RCC 7860 (cell line): ENCODE data around the gene KRTAP21-1.
A peak's percentile ranks its signal among the peaks of the same experiment; 100 is the strongest.
"Not testable (repeated sequence)": the region's sequence is repeated elsewhere in the genome, so short reads cannot be mapped to it uniquely, and the experiment has no call there.

Experiments
- DNase-seq: peaks from one replicate; pipeline ENCODE4 v3.0.0-alpha.2; 2015; ENCODE audit warnings: low spot score
- FAIRE-seq: peaks from 2 replicates; lab custom pipeline; 2012; peaks lifted over from hg19 to GRCh38; lab: Jason Lieb, UNC

Gene KRTAP21-1

DNA sequence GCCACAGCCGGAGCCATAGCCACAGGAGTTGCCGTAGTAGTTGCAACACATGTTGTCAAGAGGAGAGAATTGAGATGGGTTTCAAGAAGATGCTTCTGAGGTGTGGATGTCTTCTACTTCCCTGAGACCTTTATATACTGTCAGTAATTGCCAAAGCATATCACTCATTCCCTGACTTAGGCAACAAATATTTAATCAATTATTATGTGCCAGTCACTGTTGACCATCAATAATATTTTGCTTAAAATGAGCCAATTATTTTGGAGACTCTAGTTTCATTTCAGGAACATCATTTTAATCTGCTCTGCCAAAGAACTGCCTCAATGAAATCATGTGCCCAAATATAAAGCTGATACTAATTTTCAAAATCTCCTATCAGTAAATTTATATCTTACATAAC, at the start of gene KRTAP21-1:
KRTAP21-1 (minus strand) TSS at position 101 of the 400 bp plus-strand sequence; CDS start at position 51, 50 bp downstream.
- not testable (repeated sequence) for DNase-seq, FAIRE-seq

DNA sequence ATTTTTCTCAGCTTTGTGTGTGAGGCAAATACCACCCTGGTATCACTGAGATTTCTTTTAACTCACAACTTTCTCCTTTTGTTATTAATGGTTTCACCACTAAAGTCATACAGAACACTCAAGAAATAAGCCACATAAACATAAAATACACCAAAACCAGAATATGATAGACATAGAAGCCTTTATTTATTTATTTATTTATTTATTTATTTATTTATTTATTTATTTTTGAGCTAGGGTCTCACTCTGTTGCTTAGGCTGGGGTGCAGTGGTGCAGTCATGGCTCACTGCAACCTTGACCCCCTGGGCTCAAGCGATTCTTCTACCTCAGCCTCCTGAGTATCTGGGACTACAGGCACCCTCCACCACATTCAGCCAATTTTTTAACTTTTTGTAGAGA, 45.4 kb upstream of the KRTAP21-1 start:
- FAIRE-seq (no peak), DNase-seq (no peak)

DNA sequence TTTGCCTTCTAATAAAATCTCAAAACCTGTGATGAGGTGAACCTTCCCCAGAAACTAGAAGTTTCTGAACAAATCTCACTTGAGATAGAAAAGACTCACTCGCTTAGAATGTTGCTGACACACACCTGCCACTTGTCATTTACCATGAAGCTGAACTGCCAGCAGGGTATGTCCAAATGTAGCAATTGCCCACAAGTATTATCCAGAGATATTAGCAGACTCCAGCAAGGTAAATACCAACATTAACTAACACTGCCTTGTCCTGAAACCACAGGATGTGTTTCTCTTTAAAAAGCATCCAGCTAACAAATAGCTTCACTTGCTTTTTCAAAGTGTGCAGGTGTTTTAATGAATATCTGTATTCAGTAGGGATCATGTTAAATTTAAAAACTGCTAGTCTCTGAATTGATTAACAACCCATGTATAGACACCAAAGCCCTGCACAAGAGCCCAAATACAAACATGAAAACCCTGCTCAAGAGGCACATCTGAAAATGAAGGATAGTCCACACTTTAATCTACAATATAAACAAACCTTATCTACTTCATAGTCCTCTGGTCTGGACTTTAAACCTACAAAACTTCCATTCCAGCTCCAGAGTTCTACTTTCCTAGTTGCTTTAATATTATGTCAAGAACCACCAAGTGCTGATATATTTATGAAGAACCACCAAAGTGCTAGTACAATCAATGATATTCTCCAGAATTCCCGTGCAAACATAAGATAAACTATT, 38.5 kb upstream of the KRTAP21-1 start:
- no peak for DNase-seq
- FAIRE-seq, result no peak

DNA sequence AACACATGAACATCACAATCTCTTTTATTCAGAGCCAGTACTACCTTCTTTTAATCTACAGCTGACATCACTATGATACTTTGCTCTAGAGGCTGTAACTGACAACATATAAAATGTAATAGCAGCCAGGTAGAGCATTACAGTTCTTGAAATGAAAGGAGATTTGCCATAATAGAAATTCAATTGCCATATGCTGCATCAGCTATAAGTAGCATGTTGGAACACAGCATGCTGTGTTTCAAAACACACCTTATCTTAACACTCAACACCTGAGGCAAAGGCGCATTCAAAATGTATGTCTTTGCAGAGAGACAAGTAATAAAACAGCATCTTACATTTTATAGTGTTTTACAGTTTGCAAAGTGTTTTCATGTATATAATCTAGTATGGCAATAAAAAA, 24.0 kb upstream of the KRTAP21-1 start:
- DNase-seq (no peak), FAIRE-seq (no peak)

DNA sequence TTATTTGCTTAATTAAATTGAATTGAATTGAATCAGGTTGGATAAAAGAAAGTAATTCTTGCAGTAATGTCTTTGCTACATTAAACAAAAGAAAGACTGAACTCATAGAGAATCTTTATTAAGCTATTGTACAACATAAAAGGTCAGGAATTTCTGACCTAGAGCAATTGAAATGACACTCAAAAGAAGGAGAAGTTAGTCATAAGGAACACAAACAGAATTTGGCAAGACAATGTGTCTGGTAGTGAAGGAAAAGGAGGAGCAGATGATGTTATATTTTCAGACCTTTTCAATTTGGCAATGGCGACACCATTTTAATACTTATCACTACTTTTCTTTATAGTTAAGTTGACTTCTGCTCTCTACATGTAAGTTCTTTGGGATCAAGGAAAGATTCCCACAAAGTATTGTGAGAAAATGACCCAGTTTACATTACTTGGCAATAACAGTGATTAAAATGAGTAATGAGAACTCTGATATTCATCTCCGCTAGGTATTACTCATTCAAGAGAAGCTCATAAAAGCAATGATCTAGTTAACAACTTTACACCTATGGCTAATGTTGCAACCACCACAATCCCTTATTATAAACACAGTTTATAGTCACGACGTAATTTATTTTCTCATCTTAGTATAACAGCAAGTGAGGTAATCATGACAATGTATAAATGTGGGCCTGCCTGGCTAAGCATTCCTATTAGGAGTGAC, 14.7 kb upstream of the KRTAP21-1 start:
- DNase-seq, result no peak
- FAIRE-seq, result no peak

DNA sequence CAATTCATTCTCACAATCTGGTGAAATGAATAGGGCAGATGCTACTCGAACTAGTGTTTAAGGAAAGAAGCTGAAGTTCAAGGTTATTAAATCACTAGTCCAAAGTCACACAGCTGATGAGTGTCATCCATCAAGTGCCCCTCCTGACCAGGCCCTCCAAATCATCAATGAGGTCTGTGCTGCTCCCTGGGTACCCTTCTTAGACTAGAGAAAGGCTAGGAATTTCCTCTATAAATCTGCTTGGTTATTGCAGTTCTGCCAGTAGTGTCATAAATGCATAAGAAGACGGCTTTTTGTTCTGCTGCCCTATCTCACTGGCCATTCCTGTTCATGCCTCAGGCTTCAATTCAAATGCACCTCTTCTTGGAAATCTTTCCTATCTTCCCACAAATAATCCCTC, 5.5 kb upstream of the KRTAP21-1 start:
- no peak for FAIRE-seq
- DNase-seq, result no peak

DNA sequence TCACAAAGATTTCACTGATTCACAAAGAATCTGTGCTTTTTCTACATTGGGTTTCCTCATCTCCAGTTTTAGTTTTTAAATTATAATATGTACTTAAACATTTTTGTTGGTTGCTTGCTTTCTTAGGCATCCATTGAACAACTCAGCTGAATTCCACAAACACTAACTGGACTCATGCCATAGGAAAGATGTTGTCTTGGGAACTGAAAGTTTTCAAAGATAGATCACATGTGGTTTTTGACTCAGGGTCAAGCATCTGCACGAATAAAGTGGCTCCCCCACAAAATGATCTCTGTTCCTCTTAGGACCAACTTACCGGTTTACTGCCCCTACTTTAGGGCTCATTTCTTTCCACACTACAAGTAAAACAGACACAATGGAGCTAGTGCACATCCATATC, 3.1 kb upstream of the KRTAP21-1 start:
- FAIRE-seq (no peak), DNase-seq (no peak)

DNA sequence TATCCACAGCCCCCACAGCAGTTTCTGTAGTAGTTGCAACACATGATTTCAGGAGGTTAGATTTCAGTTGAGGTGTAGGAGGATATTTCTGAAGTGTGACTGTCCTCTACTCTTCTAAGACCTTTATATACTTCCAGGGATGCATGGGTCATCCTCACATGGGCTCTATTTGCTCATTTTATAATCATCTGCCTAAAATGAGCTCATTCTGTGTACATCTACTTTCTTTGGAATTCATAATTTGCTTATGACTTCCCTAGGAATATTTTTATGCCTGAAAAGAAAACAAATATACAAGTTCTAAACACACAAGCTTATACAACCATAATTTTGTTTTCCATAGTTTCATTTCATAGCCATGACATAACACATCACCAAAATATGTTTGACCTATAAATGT, 8.1 kb downstream of the KRTAP21-1 start, which contains the start of gene KRTAP21-2:
KRTAP21-2 (minus strand) TSS at position 101 of the 400 bp plus-strand sequence; CDS start at position 44, 57 bp downstream.
- no peak for DNase-seq
- FAIRE-seq, result no peak

DNA sequence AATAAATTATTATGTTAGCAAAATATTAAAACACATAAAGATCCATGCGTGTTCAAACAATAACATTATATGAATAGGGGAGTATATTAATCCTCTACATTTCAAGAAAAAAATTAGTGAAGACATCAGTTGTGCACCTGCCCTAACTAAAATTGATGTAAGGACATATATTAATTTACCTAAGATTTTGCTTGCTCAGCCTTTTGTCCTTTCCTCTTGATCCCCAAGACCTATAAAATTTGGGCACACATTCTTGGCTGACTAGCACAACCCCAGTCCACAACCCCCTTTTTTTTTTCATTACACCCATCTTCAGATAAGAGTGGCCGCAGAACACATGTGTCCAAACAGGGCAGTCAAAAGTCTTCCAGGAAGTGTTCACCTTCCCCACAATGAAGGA, 14.8 kb downstream of the KRTAP21-1 start:
- DNase-seq, result no peak
- FAIRE-seq, result no peak

DNA sequence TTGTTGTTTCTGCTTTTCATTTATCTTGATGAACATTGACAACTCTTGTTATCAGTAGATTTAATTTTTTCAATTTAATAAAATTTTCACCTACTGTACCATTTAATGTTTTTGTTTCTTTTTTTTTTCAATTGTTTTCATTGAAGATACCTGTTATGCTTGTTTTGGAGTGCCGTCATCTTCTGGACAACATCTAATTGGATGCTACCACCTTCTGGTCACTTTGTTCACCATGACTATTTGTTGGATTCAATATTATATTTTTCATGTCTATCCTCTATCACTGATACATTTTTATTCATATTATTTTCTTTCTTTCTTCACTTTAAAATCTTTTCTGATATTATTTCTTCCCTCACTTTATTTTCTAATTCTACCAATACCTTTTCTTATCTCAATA, 22.2 kb downstream of the KRTAP21-1 start:
- DNase-seq (no peak), FAIRE-seq (peak; percentile 7)

DNA sequence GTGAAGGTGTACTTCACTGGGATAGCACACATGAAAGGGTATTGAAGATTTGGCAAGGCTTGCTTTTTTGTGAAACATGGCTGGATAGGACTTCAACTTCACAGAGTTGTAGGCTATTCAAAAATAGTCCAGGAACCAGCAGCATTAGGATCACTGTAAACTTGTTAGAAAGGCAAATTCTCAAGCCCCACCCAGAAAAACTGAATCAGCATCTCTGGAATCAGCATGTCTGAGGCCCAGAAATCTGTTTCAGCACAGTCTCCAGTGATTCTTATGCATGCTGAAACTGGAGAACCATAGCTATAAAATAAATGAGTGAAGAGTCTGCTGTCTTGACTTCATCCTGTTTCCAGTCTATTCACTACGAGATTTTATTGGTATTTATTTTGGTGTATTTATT, 28.5 kb downstream of the KRTAP21-1 start:
- DNase-seq (no peak), FAIRE-seq (no peak)

DNA sequence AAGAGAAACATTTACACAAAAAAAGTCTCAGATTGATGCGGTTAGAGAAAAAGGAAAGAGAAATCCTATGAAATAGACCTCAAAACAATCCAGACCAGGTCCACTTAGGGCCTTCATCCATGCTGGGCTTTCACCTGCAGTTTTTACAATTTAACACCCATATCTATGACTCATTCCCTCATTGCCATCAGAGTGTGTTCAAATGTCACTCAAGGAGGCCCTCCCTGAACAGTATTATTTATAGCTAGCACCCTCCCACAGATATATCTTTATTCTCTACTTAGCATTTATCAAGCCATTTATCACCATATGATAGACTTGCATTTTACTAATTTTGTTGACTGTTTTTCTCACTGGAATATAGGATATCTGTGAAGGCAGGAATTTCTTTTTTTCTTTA, 35.8 kb downstream of the KRTAP21-1 start:
- no peak for DNase-seq
- peak; percentile 37 for FAIRE-seq

DNA sequence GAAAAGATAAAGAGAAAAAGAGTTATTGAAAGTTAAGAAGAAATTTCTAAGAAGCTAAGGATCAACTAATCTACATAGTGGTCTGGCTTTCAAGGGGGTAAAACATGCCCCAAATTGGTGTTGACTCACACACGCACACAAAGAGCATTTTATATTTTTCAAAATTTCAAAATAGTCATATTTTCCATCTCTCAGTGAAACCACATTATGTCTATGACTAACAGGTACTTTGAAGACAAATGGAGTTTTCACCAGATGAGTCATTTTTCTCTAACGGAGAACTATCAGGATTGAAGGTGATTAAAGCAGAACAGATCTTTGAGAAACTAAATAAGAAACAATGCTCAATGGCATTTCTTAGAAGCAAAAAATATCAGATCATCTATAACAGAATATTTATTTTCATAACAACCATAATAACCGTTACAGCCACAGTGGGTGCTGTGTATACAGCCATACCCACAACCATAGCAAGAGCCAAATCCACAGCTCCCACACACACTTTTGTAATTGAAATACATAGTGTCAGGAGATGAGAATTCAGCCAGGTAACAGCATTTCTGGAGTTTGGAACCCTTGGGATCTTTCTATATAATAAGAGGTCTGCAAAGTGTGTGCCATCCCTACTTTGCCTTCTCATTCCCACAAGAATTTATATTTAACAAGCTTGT, 36.9 kb downstream of the KRTAP21-1 start, which contains the start of gene KRTAP21-3:
KRTAP21-3 (minus strand) TSS at position 539 of the 671 bp plus-strand sequence; CDS start at position 521, 18 bp downstream.
- peak; percentile 91 for FAIRE-seq
- DNase-seq, result peak; percentile 72

DNA sequence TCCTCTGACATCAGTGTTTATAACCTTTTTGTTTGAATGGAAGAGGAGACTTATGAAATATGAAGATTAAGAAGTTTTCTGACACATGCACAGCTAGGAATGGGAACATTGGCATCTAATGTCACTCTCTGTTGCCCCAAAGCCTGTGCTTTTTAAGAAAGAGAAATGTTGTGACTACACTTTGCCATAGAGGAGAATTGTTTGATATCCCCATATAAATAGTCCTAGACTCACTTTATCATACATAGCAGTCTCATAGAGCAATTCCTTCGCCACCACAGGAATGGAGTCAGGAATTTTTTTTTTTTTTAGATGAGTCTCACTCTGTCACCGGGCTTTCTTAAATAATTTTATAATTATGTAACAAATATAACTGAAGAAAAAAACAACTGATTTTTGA, 38.1 kb downstream of the KRTAP21-1 start:
- no peak for FAIRE-seq
- no peak for DNase-seq

DNA sequence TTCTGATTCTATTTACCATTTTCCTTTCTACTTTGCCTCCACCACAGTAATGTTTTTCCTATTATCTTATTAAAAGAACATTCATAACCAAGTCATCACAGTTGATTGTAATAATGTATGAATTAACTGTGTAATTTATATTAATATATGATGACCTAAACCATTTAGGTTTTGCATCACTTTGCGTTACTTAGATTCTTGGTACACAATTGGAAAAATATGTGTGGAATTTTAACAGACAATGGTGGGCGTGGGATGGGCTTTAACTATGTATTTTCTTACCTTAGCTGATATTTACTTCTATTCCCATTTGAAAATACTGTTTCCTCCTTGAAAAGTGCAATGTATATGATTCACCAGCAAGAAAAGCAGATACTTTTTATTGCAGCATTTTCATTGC, 40.3 kb downstream of the KRTAP21-1 start:
- no peak for FAIRE-seq
- DNase-seq, result no peak

DNA sequence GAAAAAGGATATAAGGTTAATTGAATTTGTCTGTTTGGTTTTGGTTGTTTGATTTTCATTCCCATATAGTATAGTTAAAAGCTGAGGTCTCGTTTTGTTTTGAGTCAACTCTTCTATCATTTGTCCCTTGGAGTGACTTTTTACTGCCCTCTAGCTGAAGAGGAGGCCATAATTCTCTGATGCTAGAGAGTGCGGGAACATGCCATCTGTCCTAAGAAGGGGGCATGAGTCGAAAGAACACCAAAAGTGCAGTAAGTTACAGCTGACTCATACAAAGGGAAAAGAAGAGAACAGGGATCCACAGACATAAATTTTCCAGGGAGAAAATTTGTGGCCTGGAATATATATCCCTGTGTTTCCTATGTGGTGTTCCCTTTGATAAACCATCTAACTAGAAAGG, 40.8 kb downstream of the KRTAP21-1 start:
- DNase-seq (no peak), FAIRE-seq (no peak)

DNA sequence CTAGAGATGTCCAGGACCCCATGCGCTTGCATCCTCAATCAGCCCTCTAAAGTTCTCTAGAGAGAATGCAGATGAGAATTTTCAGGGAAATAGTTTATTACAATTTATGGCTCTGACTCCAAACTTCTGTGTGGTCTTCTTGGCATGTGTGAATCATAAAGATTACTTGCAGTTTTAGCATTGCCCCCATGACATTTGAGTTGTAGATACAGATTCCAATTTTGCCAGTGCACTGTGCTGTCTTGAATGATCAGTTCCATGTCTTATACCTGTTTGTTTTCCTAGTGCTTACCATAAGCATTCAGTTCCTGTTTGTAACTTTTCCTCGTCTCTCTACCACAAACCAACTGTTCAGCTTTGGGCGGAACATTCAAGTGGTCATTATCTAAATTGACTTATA, 41.5 kb downstream of the KRTAP21-1 start:
- FAIRE-seq, result no peak
- DNase-seq, result peak; percentile 10

DNA sequence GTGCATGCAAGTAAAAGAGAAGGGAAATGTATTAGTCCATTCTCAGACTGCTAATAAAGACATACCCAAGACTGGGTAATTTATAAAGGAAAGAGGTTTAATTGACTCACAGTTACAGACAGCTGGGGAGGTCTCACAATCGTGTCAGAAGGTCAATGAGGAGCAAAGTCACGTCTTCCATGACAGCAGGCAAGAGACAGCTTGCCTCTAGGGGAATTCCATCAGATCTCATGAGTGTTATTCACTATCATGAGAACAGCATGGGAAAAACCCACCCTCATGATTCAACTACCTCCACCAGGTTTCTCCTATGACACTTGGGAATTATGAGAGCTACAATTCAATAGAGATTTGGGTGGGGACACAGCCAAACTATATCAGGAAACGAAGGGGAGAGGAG, 44.7 kb downstream of the KRTAP21-1 start:
- DNase-seq (peak; percentile 48), FAIRE-seq (no peak)

DNA sequence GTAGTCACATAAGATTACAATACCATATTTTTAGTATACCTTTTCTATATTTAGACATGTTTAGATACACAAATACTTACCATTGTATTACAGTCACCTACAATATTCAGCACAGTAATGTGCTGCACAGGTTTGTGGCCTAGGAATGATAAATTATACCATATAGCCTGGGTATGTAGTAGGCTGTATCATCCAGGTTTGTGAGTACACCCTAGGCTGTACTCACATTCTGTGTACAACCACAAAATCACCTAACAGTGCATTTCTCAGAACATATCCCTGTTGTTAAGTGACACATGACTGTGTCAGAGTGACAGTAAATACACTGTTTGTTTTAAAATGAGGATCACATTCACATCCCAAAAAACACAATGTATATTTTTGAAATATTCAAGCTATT, 47.8 kb downstream of the KRTAP21-1 start:
- FAIRE-seq, result no peak

More for the DNA sequence above, 47.8 kb downstream of the KRTAP21-1 start:
- no peak for DNase-seq
